Panc1 (cell line): ENCODE results near the gene SUCLA2.

Experiments used
- SIN3A ChIP-seq: IDR thresholded peaks from 2 replicates; pipeline ENCODE4 v1.6.1; 2012; ENCODE audit warnings: low read depth, mild to moderate bottlenecking, low read length, moderate library complexity, borderline replicate concordance; ENCODE audit not compliant: insufficient read depth
- TF ChIP-seq, protein P1 (sequence below), 2 experiments: IDR thresholded peaks; 2 replicates each; pipeline ENCODE4 v1.6.1; 2011 to 2012; ENCODE audit warnings: low read depth in 2 of 2, control low read depth in 1 of 2, low read length in 1 of 2, mild to moderate bottlenecking in 1 of 2, moderate library complexity in 1 of 2; ENCODE audit not compliant: insufficient read depth in 1 of 2
- TF ChIP-seq, protein P2 (sequence below): fragments of 450-650 bp; IDR thresholded peaks from 2 replicates; pipeline ENCODE4 v1.5.1; 2017; ENCODE audit warnings: mild to moderate bottlenecking

DNA sequence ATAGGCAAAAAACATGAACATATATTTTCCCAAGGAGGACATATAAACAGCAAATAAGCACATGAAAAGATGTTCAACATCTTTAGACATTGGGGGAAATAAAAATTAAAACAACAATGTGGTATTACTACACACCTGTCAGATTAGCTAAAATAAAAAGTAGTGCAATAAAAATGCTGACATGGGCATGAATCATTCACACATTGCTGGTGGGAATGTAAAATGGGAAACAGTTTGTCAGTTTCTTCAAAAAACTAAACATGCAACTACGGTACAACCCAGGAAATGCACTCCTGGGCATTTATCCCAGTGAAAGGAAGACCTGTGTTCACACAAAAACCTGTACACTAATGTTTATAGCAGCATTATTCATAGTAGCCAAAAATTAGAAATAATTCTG, 5.3 kb upstream of the SUCLA2 start:
- TF ChIP-seq, protein P1, sequence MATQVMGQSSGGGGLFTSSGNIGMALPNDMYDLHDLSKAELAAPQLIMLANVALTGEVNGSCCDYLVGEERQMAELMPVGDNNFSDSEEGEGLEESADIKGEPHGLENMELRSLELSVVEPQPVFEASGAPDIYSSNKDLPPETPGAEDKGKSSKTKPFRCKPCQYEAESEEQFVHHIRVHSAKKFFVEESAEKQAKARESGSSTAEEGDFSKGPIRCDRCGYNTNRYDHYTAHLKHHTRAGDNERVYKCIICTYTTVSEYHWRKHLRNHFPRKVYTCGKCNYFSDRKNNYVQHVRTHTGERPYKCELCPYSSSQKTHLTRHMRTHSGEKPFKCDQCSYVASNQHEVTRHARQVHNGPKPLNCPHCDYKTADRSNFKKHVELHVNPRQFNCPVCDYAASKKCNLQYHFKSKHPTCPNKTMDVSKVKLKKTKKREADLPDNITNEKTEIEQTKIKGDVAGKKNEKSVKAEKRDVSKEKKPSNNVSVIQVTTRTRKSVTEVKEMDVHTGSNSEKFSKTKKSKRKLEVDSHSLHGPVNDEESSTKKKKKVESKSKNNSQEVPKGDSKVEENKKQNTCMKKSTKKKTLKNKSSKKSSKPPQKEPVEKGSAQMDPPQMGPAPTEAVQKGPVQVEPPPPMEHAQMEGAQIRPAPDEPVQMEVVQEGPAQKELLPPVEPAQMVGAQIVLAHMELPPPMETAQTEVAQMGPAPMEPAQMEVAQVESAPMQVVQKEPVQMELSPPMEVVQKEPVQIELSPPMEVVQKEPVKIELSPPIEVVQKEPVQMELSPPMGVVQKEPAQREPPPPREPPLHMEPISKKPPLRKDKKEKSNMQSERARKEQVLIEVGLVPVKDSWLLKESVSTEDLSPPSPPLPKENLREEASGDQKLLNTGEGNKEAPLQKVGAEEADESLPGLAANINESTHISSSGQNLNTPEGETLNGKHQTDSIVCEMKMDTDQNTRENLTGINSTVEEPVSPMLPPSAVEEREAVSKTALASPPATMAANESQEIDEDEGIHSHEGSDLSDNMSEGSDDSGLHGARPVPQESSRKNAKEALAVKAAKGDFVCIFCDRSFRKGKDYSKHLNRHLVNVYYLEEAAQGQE (IDR thresholded peaks at IDR 0.05; ENCODE audit: insufficient read depth in 1 of 2, low read depth in 2 of 2, low read length in 1 of 2) = no peak
- TF ChIP-seq, protein P2, sequence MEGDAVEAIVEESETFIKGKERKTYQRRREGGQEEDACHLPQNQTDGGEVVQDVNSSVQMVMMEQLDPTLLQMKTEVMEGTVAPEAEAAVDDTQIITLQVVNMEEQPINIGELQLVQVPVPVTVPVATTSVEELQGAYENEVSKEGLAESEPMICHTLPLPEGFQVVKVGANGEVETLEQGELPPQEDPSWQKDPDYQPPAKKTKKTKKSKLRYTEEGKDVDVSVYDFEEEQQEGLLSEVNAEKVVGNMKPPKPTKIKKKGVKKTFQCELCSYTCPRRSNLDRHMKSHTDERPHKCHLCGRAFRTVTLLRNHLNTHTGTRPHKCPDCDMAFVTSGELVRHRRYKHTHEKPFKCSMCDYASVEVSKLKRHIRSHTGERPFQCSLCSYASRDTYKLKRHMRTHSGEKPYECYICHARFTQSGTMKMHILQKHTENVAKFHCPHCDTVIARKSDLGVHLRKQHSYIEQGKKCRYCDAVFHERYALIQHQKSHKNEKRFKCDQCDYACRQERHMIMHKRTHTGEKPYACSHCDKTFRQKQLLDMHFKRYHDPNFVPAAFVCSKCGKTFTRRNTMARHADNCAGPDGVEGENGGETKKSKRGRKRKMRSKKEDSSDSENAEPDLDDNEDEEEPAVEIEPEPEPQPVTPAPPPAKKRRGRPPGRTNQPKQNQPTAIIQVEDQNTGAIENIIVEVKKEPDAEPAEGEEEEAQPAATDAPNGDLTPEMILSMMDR = no peak
- no peak for TF ChIP-seq SIN3A
